ENCODE measurements around the gene PTPN14. TPM values are rescaled to one million over a fixed set of nuclear protein-coding genes. Genes with fewer than 3 reads are reported as not detected.

The PTPN14 gene
- total RNA-seq, 1 experiment from 2014 or later = 76.4 TPM

DNA sequence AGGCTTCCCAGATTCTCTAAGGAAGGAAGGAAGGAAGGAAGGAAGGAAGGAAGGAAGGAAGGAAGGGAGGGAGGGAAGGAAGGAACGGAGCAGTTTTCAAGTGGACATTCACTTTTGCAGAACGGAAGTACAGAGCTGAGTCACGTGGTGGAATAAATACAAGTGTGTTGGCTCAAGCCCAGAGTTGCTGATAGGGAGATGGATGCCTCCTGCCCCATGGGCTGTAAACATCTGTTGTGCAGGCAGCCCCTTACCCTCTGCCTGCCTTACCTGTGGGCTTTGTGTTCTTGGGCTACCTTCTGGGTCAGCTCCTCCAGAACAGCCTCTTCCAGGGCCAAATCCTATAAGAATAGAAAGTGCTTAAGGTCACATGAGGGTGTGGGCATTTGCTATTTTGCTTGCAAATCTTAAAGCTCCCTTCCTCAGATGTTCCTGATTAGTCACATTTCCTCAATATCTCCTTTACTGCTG, 148.8 kb downstream of the PTPN14 start:
- no peak overlapping the region for H2BK15ac ChIP-seq (ENCODE audit: low read depth, low read length)
- peaks cover 38 to 41% of the 10 kb centered on the region in 2 experiments for H3K4me1 Mint-ChIP-seq
- H2BK120ac ChIP-seq (ENCODE audit: low read depth, low read length, poor library complexity, severe bottlenecking) = no peak overlapping the region
- no peak overlapping the region for H4K8ac ChIP-seq (replicated peaks; ENCODE audit: insufficient read length, low read depth, low read length)
- no CpG with 5 or more reads among the region's 3 CpGs for WGBS (ENCODE audit: extremely low coverage, insufficient read length, low lambda C conversion rate)
- peaks cover 3 to 34% (median 21%) of the 10 kb centered on the region in 3 experiments; a peak in 4 of 7 replicates for H3K36me3 Mint-ChIP-seq (ENCODE audit: insufficient read depth in 1 of 3, low read depth in 3 of 3)
- peak overlapping the region in 2 of 3 experiments; percentile 69 to 89; a peak in 1 of 7 replicates for H3K27ac Mint-ChIP-seq
- TF ChIP-seq, protein P1, sequence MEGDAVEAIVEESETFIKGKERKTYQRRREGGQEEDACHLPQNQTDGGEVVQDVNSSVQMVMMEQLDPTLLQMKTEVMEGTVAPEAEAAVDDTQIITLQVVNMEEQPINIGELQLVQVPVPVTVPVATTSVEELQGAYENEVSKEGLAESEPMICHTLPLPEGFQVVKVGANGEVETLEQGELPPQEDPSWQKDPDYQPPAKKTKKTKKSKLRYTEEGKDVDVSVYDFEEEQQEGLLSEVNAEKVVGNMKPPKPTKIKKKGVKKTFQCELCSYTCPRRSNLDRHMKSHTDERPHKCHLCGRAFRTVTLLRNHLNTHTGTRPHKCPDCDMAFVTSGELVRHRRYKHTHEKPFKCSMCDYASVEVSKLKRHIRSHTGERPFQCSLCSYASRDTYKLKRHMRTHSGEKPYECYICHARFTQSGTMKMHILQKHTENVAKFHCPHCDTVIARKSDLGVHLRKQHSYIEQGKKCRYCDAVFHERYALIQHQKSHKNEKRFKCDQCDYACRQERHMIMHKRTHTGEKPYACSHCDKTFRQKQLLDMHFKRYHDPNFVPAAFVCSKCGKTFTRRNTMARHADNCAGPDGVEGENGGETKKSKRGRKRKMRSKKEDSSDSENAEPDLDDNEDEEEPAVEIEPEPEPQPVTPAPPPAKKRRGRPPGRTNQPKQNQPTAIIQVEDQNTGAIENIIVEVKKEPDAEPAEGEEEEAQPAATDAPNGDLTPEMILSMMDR (conservative IDR thresholded peaks at IDR 0.05) = no peak
- H3K14ac ChIP-seq (ENCODE audit: insufficient read depth, low read length) = no peak overlapping the region
- no peak overlapping the region for H4K5ac ChIP-seq (ENCODE audit: insufficient read length, low read depth, low read length)
- H3K4me2 ChIP-seq (ENCODE audit: insufficient read depth, insufficient read length, low read length) = no peak overlapping the region
- no peaks in the 10 kb centered on the region for H3K9me3 Mint-ChIP-seq
- H3K23me2 ChIP-seq (ENCODE audit: insufficient read length, low read depth, low read length, poor library complexity, severe bottlenecking) = no peaks in the 10 kb centered on the region
- H3K27me3 ChIP-seq (ENCODE audit: insufficient read depth, low read length) = no peaks in the 10 kb centered on the region
- no peak overlapping the region for H2BK12ac ChIP-seq (ENCODE audit: insufficient read length, low read depth, low read length)
- no peaks in the 10 kb centered on the region for H3K9me3 ChIP-seq (ENCODE audit: control insufficient read depth, low read depth, low read length)
- no peak overlapping the region for H2BK5ac ChIP-seq (ENCODE audit: insufficient read length, low read length)
- no peak overlapping the region for H3K56ac ChIP-seq (ENCODE audit: insufficient read length, low read depth, low read length)
- H2BK20ac ChIP-seq (ENCODE audit: low read depth, low read length, poor library complexity, severe bottlenecking) = no peak overlapping the region
- H4K91ac ChIP-seq (ENCODE audit: insufficient read length, low read depth, low read length) = no peak overlapping the region
- H3K79me2 ChIP-seq (ENCODE audit: insufficient read depth, low read length) = no peaks in the 10 kb centered on the region
- no peak overlapping the region for H2AK5ac ChIP-seq (ENCODE audit: insufficient read length, low read length)
- no peak for DNase-seq
- H4K20me1 ChIP-seq (ENCODE audit: control insufficient read depth, insufficient read depth, insufficient read length) = no peaks in the 10 kb centered on the region
- H3K79me1 ChIP-seq (ENCODE audit: insufficient read depth, low read depth, low read length, poor library complexity, severe bottlenecking) = no peaks in the 10 kb centered on the region
- H3K4me3 Mint-ChIP-seq = no peak overlapping the region
- H3K27ac ChIP-seq (ENCODE audit: insufficient read length, low read depth, low read length) = no peak overlapping the region
- no peaks in the 10 kb centered on the region for H3K27me3 Mint-ChIP-seq (ENCODE audit: low read depth)
- no peak overlapping the region for H3K4ac ChIP-seq (ENCODE audit: low read depth, low read length)
- no peak overlapping the region for H3K23ac ChIP-seq (ENCODE audit: insufficient read length, low read depth, low read length)
- no peak overlapping the region for H3T11ph ChIP-seq (ENCODE audit: low read length)
- H2AFZ ChIP-seq (ENCODE audit: low read length) = no peak overlapping the region
- H3K4me1 ChIP-seq (ENCODE audit: insufficient read depth, low read length) = peaks cover 12% of the 10 kb centered on the region
- no peak overlapping the region for H3K9ac ChIP-seq (ENCODE audit: extremely low read depth, insufficient read length, low read length)
- no peak overlapping the region for H3K18ac ChIP-seq (ENCODE audit: insufficient read length, low read depth, low read length)
